Measurements from ENCODE around the gene RPP25L. TPM values are rescaled to one million over a fixed set of nuclear protein-coding genes. Genes with fewer than 3 reads are reported as not detected.
A peak's percentile ranks its signal among the peaks of the same experiment; 100 is the strongest.

The RPP25L gene
- total RNA-seq, 1 donor from 2014 or later: 17.5 TPM

GRCh38 chr9:34612788-34613390, 992 bp upstream of the RPP25L start:
- DNase-seq (peak; percentile 56), ATAC-seq (ENCODE audit: low read depth) (peak; percentile 46)
- intact Hi-C loops (cut with micrococcal nuclease): loop anchor here (1.0 to 10.0 kb wide), 13 partner anchors 7 to 1202 kb away; partner anchors contain the start of genes DCTN3, DNAI1, DNAJB5 and FAM219A
- POLR2A ChIA-PET: interaction anchor here (0.6 to 6.8 kb wide), 8 partner anchors 7 to 158 kb away, joined by 3 to 44 read pairs (median 4); partner anchors contain the start of genes DCTN3, DNAI1, FAM219A and GALT
- Mint-ChIP-seq H3K27ac (peak overlapping the region; percentile 62), H3K4me1 (peaks cover 19% of the 10 kb centered on the region), H3K36me3 (ENCODE audit: low read depth) (peaks cover 40% of the 10 kb centered on the region), H3K27me3 (no peaks in the 10 kb centered on the region), H3K4me3 (peak overlapping the region; percentile 86), H3K9me3 (no peaks in the 10 kb centered on the region)
- CTCF ChIA-PET: interaction anchor here (0.9 to 5.3 kb wide), 4 partner anchors 8 to 52 kb away, joined by 3 to 62 read pairs (median 4); partner anchors contain the start of genes DCTN3 and SIGMAR1
- TF ChIP-seq, protein P1, sequence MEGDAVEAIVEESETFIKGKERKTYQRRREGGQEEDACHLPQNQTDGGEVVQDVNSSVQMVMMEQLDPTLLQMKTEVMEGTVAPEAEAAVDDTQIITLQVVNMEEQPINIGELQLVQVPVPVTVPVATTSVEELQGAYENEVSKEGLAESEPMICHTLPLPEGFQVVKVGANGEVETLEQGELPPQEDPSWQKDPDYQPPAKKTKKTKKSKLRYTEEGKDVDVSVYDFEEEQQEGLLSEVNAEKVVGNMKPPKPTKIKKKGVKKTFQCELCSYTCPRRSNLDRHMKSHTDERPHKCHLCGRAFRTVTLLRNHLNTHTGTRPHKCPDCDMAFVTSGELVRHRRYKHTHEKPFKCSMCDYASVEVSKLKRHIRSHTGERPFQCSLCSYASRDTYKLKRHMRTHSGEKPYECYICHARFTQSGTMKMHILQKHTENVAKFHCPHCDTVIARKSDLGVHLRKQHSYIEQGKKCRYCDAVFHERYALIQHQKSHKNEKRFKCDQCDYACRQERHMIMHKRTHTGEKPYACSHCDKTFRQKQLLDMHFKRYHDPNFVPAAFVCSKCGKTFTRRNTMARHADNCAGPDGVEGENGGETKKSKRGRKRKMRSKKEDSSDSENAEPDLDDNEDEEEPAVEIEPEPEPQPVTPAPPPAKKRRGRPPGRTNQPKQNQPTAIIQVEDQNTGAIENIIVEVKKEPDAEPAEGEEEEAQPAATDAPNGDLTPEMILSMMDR (IDR thresholded peaks at IDR 0.05): no peak

- ATAC-seq (ENCODE audit: low read depth): peak; percentile 3
- Mint-ChIP-seq H3K27me3 (no peaks in the 10 kb centered on the region), H3K9me3 (no peaks in the 10 kb centered on the region), H3K36me3 (ENCODE audit: low read depth) (peaks cover 24% of the 10 kb centered on the region), H3K4me3 (peak overlapping the region; percentile 86), H3K4me1 (peaks cover 19% of the 10 kb centered on the region), H3K27ac (peak overlapping the region; percentile 90)
- intact Hi-C loops (cut with micrococcal nuclease): loop anchor here (5.0 to 10.0 kb wide), 6 partner anchors 36 to 1203 kb away; partner anchors contain the start of genes DNAJB5, GALT, HINT2 and NOL6
- POLR2A ChIA-PET: interaction anchor here (0.5 to 6.8 kb wide), 3 partner anchors 9 to 1321 kb away, joined by 5 to 44 read pairs (median 21); partner anchors contain the start of genes DCTN3, NFX1 and SIGMAR1
- TF ChIP-seq, protein P1 (IDR thresholded peaks at IDR 0.05): no peak
- no peak for DNase-seq
- CTCF ChIA-PET: interaction anchor here (0.9 to 5.3 kb wide), 2 partner anchors 9 to 24 kb away, joined by 4 to 62 read pairs; partner anchors contain the start of genes DCTN3 and SIGMAR1
Observed at GRCh38 chr9:34611251-34611810, 566 bp downstream of the RPP25L start.

GRCh38 chr9:34610434-34611206, 1.3 kb downstream of the RPP25L start:
- ATAC-seq (ENCODE audit: low read depth) (no peak), DNase-seq (no peak)
- H3K9me3 Mint-ChIP-seq: no peaks in the 10 kb centered on the region
- H3K4me3 Mint-ChIP-seq: no peak overlapping the region
- intact Hi-C loops (cut with micrococcal nuclease): loop anchor here (5.0 to 10.0 kb wide), 6 partner anchors 37 to 1204 kb away; partner anchors contain the start of genes DNAJB5, GALT, HINT2 and NOL6
- H3K27me3 Mint-ChIP-seq: no peaks in the 10 kb centered on the region
- POLR2A ChIA-PET: interaction anchor here (0.5 to 6.8 kb wide), 3 partner anchors 10 to 1321 kb away, joined by 5 to 44 read pairs (median 21); partner anchors contain the start of genes DCTN3, NFX1 and SIGMAR1
- TF ChIP-seq, protein P1 (IDR thresholded peaks at IDR 0.05): no peak
- CTCF ChIA-PET: interaction anchor here (0.9 to 5.3 kb wide), 2 partner anchors 10 to 25 kb away, joined by 4 to 62 read pairs; partner anchors contain the start of genes DCTN3 and SIGMAR1
- peaks cover 19% of the 10 kb centered on the region for H3K4me1 Mint-ChIP-seq
- no peak overlapping the region for H3K27ac Mint-ChIP-seq
- H3K36me3 Mint-ChIP-seq (ENCODE audit: low read depth): peaks cover 17% of the 10 kb centered on the region

DNA sequence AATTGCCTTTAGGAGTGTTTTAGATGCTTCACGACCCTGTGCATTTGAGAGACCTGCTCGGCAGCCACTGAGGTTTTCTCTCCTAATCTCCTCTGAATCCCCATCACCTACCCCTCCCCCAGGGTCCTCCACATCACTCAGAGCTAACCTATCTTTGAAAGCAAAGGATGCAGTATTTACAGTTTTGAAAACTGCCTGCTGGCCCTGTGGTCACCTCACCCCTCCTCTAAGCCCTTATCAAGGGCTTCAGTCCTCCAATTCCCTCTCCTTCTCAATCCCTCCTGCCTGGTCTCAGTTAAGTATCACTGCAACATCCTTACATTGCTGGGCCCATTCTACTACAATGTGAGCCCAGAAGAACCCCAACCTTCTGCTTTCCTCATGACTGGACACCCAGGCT, 4.6 kb downstream of the RPP25L start:
- Mint-ChIP-seq H3K36me3 (ENCODE audit: low read depth) (peaks cover 3% of the 10 kb centered on the region), H3K9me3 (no peaks in the 10 kb centered on the region), H3K4me3 (no peak overlapping the region), H3K27me3 (peaks cover 3% of the 10 kb centered on the region), H3K4me1 (peaks cover 14% of the 10 kb centered on the region), H3K27ac (no peak overlapping the region)
- DNase-seq: no peak
- TF ChIP-seq, protein P1 (IDR thresholded peaks at IDR 0.05): no peak
- ChIA-PET POLR2A (no interaction called here), CTCF (interaction anchor here (1.0 to 1.2 kb wide), 2 partner anchors 23 to 275 kb away, joined by 3 read pairs; no protein-coding TSS in a partner anchor)
- intact Hi-C loops (cut with micrococcal nuclease): no loop called here
- no peak for ATAC-seq (ENCODE audit: low read depth)
